RWPE2 (cell line): ENCODE data around the gene BCHE.
"Not testable (repeated sequence)": the region's sequence is repeated elsewhere in the genome, so short reads cannot be mapped to it uniquely, and the experiment has no call there.

Experiments used
- ATAC-seq: fragments of 200-7000 bp; cut with Tn5 transposase; 3 replicates; pipeline ENCODE4 v1.9.1; 2021; ENCODE audit warnings: low read depth
- DNase-seq: peaks from one replicate; pipeline ENCODE4 v3.0.0-alpha.2; 2020; ENCODE audit warnings: low spot score
- H3K27ac ChIP-seq: fragments of 450-650 bp; 2 replicates; pipeline ENCODE4 v1.5.1; 2017; ENCODE audit warnings: mild to moderate bottlenecking; ENCODE audit not compliant: poor library complexity, severe bottlenecking
- H3K27me3 ChIP-seq: fragments of 250-450 bp; sonication (Bioruptor Pico); 2 replicates; pipeline ENCODE4 v1.5.1; 2021; ENCODE audit warnings: mild to moderate bottlenecking, moderate library complexity; ENCODE audit not compliant: insufficient read depth, poor library complexity, severe bottlenecking
- H3K36me3 ChIP-seq: fragments of 250-450 bp; sonication (Bioruptor Pico); 2 replicates; pipeline ENCODE4 v1.5.1; 2020; ENCODE audit warnings: low read depth, mild to moderate bottlenecking, moderate library complexity
- H3K4me1 ChIP-seq: fragments of 250-450 bp; sonication (Bioruptor Pico); 2 replicates; pipeline ENCODE4 v1.5.1; 2021; ENCODE audit warnings: mild to moderate bottlenecking, moderate library complexity; ENCODE audit not compliant: insufficient read depth, poor library complexity, severe bottlenecking
- H3K4me3 ChIP-seq: fragments of 250-450 bp; sonication (Bioruptor Pico); 2 replicates; pipeline ENCODE4 v1.5.1; 2021; ENCODE audit warnings: mild to moderate bottlenecking, moderate library complexity; ENCODE audit not compliant: severe bottlenecking
- H3K9me3 ChIP-seq: fragments of 250-450 bp; sonication (Bioruptor Pico); 2 replicates; pipeline ENCODE4 v1.5.1; 2021; ENCODE audit warnings: mild to moderate bottlenecking, moderate library complexity; ENCODE audit not compliant: severe bottlenecking
- TF ChIP-seq, protein P1 (sequence below): fragments of 450-650 bp; IDR thresholded peaks from one replicate; pipeline ENCODE4 v1.5.1; 2017; ENCODE audit warnings: mild to moderate bottlenecking, moderate library complexity; ENCODE audit not compliant: poor library complexity, severe bottlenecking

BCHE gene

GRCh38 chr3:165820671-165821123 is 16.5 kb downstream of the BCHE start:
- TF ChIP-seq, protein P1, sequence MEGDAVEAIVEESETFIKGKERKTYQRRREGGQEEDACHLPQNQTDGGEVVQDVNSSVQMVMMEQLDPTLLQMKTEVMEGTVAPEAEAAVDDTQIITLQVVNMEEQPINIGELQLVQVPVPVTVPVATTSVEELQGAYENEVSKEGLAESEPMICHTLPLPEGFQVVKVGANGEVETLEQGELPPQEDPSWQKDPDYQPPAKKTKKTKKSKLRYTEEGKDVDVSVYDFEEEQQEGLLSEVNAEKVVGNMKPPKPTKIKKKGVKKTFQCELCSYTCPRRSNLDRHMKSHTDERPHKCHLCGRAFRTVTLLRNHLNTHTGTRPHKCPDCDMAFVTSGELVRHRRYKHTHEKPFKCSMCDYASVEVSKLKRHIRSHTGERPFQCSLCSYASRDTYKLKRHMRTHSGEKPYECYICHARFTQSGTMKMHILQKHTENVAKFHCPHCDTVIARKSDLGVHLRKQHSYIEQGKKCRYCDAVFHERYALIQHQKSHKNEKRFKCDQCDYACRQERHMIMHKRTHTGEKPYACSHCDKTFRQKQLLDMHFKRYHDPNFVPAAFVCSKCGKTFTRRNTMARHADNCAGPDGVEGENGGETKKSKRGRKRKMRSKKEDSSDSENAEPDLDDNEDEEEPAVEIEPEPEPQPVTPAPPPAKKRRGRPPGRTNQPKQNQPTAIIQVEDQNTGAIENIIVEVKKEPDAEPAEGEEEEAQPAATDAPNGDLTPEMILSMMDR: no peak
- Histone ChIP-seq H3K36me3 (no peaks in the 10 kb centered on the region), H3K9me3 (no peaks in the 10 kb centered on the region), H3K4me3 (no peak overlapping the region), H3K27me3 (no peaks in the 10 kb centered on the region), H3K4me1 (no peaks in the 10 kb centered on the region), H3K27ac (no peak overlapping the region)
- ATAC-seq (no peak), DNase-seq (no peak)

- TF ChIP-seq, protein P1: no peak
- no peak overlapping the region for H3K4me3 ChIP-seq
- H3K27ac ChIP-seq: no peak overlapping the region
- H3K27me3 ChIP-seq: no peaks in the 10 kb centered on the region
- H3K36me3 ChIP-seq: no peaks in the 10 kb centered on the region
- no peaks in the 10 kb centered on the region for H3K4me1 ChIP-seq
- DNase-seq (no peak), ATAC-seq (no peak)
- no peaks in the 10 kb centered on the region for H3K9me3 ChIP-seq
Observed at GRCh38 chr3:165817160-165817709, 20.0 kb downstream of the BCHE start.

DNA sequence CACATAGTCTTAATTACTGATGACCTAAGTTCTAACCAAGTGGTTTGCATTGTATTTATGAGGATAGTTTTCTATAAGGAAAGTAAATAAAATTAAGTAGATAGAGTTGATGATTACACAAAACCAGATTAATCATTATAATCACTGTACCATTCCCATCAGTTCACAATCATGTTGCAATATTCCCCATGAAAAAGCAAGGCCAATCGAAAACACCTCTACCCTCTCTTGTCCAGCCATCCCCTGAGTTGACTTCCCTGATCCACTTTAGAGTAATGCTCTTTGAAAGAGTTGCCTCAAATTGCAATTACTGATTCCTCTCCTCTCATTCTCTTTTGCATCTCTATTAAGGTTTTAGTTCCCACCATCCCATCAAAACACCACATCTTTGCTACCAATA is 21.0 kb downstream of the BCHE start:
- no peaks in the 10 kb centered on the region for H3K9me3 ChIP-seq
- H3K4me3 ChIP-seq: no peak overlapping the region
- no peaks in the 10 kb centered on the region for H3K27me3 ChIP-seq
- ATAC-seq (no peak), DNase-seq (no peak)
- no peaks in the 10 kb centered on the region for H3K4me1 ChIP-seq
- no peak overlapping the region for H3K27ac ChIP-seq
- TF ChIP-seq, protein P1: no peak
- H3K36me3 ChIP-seq: no peaks in the 10 kb centered on the region

DNA sequence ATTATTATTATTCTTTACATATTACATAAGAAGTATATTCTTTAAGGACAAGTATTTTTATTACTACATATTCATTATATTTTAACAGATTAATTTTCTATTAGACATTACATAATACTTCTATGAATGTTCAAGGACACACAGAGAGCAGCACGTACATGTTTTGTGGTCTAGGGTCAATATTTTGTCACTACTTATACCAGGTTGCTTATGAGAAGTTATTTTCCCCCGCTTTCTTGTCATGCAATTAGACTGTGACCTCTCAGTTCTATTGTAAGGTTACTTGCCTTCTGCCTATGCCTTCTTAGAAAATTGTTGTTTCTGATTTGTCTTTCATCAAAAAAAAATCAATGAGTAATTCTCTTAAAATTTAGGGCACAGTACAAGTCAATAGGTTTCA is 21.5 kb downstream of the BCHE start:
- TF ChIP-seq, protein P1: no peak
- no peaks in the 10 kb centered on the region for H3K4me1 ChIP-seq
- no peak overlapping the region for H3K27ac ChIP-seq
- H3K9me3 ChIP-seq: no peaks in the 10 kb centered on the region
- H3K36me3 ChIP-seq: no peaks in the 10 kb centered on the region
- ATAC-seq: no peak
- no peaks in the 10 kb centered on the region for H3K27me3 ChIP-seq
- H3K4me3 ChIP-seq: no peak overlapping the region
- no peak for DNase-seq

DNA sequence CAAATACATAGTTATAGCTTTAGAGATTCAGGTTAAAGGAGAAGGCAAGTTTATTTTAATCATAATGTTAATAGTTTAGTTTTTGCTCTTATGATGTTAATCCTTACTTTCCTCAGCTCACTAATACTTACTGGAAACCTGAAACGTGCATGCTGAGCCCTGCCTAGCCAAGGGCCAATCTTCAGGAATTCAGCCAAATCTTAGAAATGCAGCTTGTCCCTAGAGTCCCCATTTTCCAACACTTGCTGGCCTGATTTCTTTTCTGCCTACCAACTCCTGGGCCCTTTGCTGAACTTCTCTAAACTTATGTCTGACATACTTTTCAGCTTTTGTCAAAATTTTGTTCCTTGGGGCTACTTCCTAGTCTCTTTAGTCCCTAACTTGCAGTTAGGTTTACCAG is 22.8 kb downstream of the BCHE start:
- no peaks in the 10 kb centered on the region for H3K36me3 ChIP-seq
- H3K27me3 ChIP-seq: no peaks in the 10 kb centered on the region
- no peaks in the 10 kb centered on the region for H3K4me1 ChIP-seq
- no peak for ATAC-seq
- no peaks in the 10 kb centered on the region for H3K9me3 ChIP-seq
- DNase-seq: no peak
- no peak overlapping the region for H3K27ac ChIP-seq
- TF ChIP-seq, protein P1: no peak
- H3K4me3 ChIP-seq: no peak overlapping the region

GRCh38 chr3:165807937-165808336 is 29.3 kb downstream of the BCHE start:
- ATAC-seq, DNase-seq, H3K36me3 ChIP-seq, H3K9me3 ChIP-seq, H3K27ac ChIP-seq, H3K4me1 ChIP-seq, H3K4me3 ChIP-seq, H3K27me3 ChIP-seq: not testable (repeated sequence)
